Measurements from ENCODE around the gene SCG2.

The SCG2 gene

GRCh38 chr2:223601932-223602666 lies at the start of gene SCG2:
SCG2 (minus strand) TSS chr2:223602361; CDS start chr2:223599282, 3,079 bp downstream.
- DNase-seq = no peak

GRCh38 chr2:223649554-223650533 lies 47.7 kb upstream of the SCG2 start:
- DNase-seq = no peak

- DNase-seq = no peak
Observed at GRCh38 chr2:223648755-223649154, 46.6 kb upstream of the SCG2 start.

GRCh38 chr2:223647258-223647952 lies 45.2 kb upstream of the SCG2 start:
- no peak for DNase-seq

- DNase-seq = no peak
Observed at GRCh38 chr2:223644136-223644535, 42.0 kb upstream of the SCG2 start.

- no peak for DNase-seq
Observed at GRCh38 chr2:223643309-223643708, 41.1 kb upstream of the SCG2 start.

GRCh38 chr2:223642506-223642905 lies 40.3 kb upstream of the SCG2 start:
- no peak for DNase-seq

GRCh38 chr2:223641082-223641481 lies 38.9 kb upstream of the SCG2 start:
- DNase-seq = no peak

- no peak for DNase-seq
Observed at GRCh38 chr2:223635080-223635479, 32.9 kb upstream of the SCG2 start.

- no peak for DNase-seq
Observed at GRCh38 chr2:223634238-223634637, 32.1 kb upstream of the SCG2 start.

GRCh38 chr2:223633656-223634055 lies 31.5 kb upstream of the SCG2 start:
- DNase-seq = no peak

GRCh38 chr2:223632826-223633225 lies 30.7 kb upstream of the SCG2 start:
- DNase-seq = no peak

- no peak for DNase-seq
Observed at GRCh38 chr2:223626716-223627115, 24.6 kb upstream of the SCG2 start.

GRCh38 chr2:223625652-223626051 lies 23.5 kb upstream of the SCG2 start:
- DNase-seq = no peak

- no peak for DNase-seq
Observed at GRCh38 chr2:223621901-223622300, 19.7 kb upstream of the SCG2 start.

- no peak for DNase-seq
Observed at GRCh38 chr2:223619486-223620129, 17.4 kb upstream of the SCG2 start.

- no peak for DNase-seq
Observed at GRCh38 chr2:223618172-223619035, 16.2 kb upstream of the SCG2 start.

GRCh38 chr2:223614534-223614933 lies 12.4 kb upstream of the SCG2 start:
- no peak for DNase-seq

GRCh38 chr2:223613017-223613950 lies 11.1 kb upstream of the SCG2 start:
- DNase-seq = no peak

GRCh38 chr2:223612501-223612900 lies 10.3 kb upstream of the SCG2 start:
- no peak for DNase-seq

- no peak for DNase-seq
Observed at GRCh38 chr2:223611061-223611460, 8.9 kb upstream of the SCG2 start.

Data from activated gamma-delta T cell treated with Interleukin-2 at 50 U/mL for 16 hours (primary cell).